NT2/D1 (cell line): ENCODE data around the gene HOXA6.

Experiments
- DNase-seq: peaks from one replicate; pipeline ENCODE4 v3.0.0-alpha.2; 2011; ENCODE audit warnings: low read depth, low spot score
- H3K27me3 ChIP-seq: 2 replicates; pipeline ENCODE4 v1.6.0; 2011; ENCODE audit warnings: mild to moderate bottlenecking; ENCODE audit not compliant: insufficient read length, insufficient read depth
- H3K36me3 ChIP-seq: 2 replicates; pipeline ENCODE4 v1.6.1; 2011; ENCODE audit warnings: mild to moderate bottlenecking, low read length, mixed read lengths; ENCODE audit not compliant: insufficient read depth, insufficient read length
- H3K4me1 ChIP-seq: 2 replicates; pipeline ENCODE4 v1.5.1; 2011; ENCODE audit not compliant: insufficient read depth, insufficient read length
- H3K4me3 ChIP-seq: 2 replicates; pipeline ENCODE4 v1.5.1; 2011; ENCODE audit warnings: low read depth; ENCODE audit not compliant: insufficient read length
- H3K9ac ChIP-seq: 2 replicates; pipeline ENCODE4 v1.6.0; 2011; ENCODE audit warnings: low read depth; ENCODE audit not compliant: insufficient read length
- H3K9me3 ChIP-seq: 2 replicates; pipeline ENCODE4 v1.5.1; 2011; ENCODE audit warnings: mild to moderate bottlenecking, low read length; ENCODE audit not compliant: insufficient read depth
- SUZ12 ChIP-seq: IDR thresholded peaks from 2 replicates; pipeline ENCODE4 v1.6.1; 2011; ENCODE audit not compliant: insufficient read length, insufficient read depth; ENCODE audit errors: extremely low read depth
- YY1 ChIP-seq: IDR thresholded peaks from 2 replicates; pipeline ENCODE4 v1.6.1; 2011; ENCODE audit not compliant: insufficient read length, insufficient read depth
- ZNF274 ChIP-seq: IDR thresholded peaks from 2 replicates; pipeline ENCODE4 v1.6.1; 2011; ENCODE audit warnings: mild to moderate bottlenecking, low read depth, low read length

Gene HOXA6

GRCh38 chr7:27186668-27187474 lies 39.3 kb upstream of the HOXA6 start:
- no peak for DNase-seq
- Histone ChIP-seq H3K27me3 (peaks cover 100% of the 10 kb centered on the region), H3K9ac (no peak overlapping the region), H3K4me3 (no peak overlapping the region), H3K4me1 (peaks cover 31% of the 10 kb centered on the region), H3K36me3 (no peaks in the 10 kb centered on the region), H3K9me3 (no peaks in the 10 kb centered on the region)
- TF ChIP-seq YY1 (no peak), SUZ12 (peak; percentile 7)

- Histone ChIP-seq H3K9me3 (no peaks in the 10 kb centered on the region), H3K4me1 (peaks cover 28% of the 10 kb centered on the region), H3K27me3 (peaks cover 100% of the 10 kb centered on the region), H3K9ac (no peak overlapping the region), H3K36me3 (no peaks in the 10 kb centered on the region), H3K4me3 (no peak overlapping the region)
- DNase-seq = no peak
- TF ChIP-seq YY1 (no peak), SUZ12 (no peak), ZNF274 (no peak)
Measured at GRCh38 chr7:27185854-27186667, 38.5 kb upstream of the HOXA6 start.

GRCh38 chr7:27185013-27185853 lies 37.7 kb upstream of the HOXA6 start, which contains the start of gene HOXA11:
Gene HOXA11, minus strand, starts transcription at chr7:27185232. Its CDS starts 88 bp downstream, at chr7:27185144.
- no peak for DNase-seq
- peak within 1 kb of the TSS; percentile 23 for H3K4me3 ChIP-seq
- no peaks in the 10 kb centered on the region for H3K9me3 ChIP-seq
- no peaks in the 10 kb centered on the region for H3K36me3 ChIP-seq
- TF ChIP-seq SUZ12 (peak; percentile 0), ZNF274 (no peak)
- H3K9ac ChIP-seq = peak within 1 kb of the TSS; percentile 42
- peaks cover 28% of the 10 kb centered on the region for H3K4me1 ChIP-seq
- peaks cover 100% of the 10 kb centered on the region for H3K27me3 ChIP-seq

GRCh38 chr7:27184337-27185012 lies 36.9 kb upstream of the HOXA6 start:
- H3K36me3 ChIP-seq = no peaks in the 10 kb centered on the region
- H3K4me1 ChIP-seq = peaks cover 27% of the 10 kb centered on the region
- peaks cover 100% of the 10 kb centered on the region for H3K27me3 ChIP-seq
- no peak for DNase-seq
- peak overlapping the region; percentile 23 for H3K4me3 ChIP-seq
- H3K9ac ChIP-seq = peak overlapping the region; percentile 42
- TF ChIP-seq ZNF274 (no peak), SUZ12 (peak; percentile 46)
- no peaks in the 10 kb centered on the region for H3K9me3 ChIP-seq

GRCh38 chr7:27183682-27184336 lies 36.2 kb upstream of the HOXA6 start:
- TF ChIP-seq ZNF274 (no peak), SUZ12 (peak; percentile 78)
- Histone ChIP-seq H3K9me3 (no peaks in the 10 kb centered on the region), H3K4me3 (peak overlapping the region; percentile 23), H3K4me1 (peaks cover 22% of the 10 kb centered on the region), H3K9ac (peak overlapping the region; percentile 18), H3K36me3 (no peaks in the 10 kb centered on the region), H3K27me3 (peaks cover 100% of the 10 kb centered on the region)
- DNase-seq = no peak
